PC-3 (cell line): ENCODE results near the gene DAAM2. TPM values are rescaled to one million over a fixed set of nuclear protein-coding genes. Genes with fewer than 3 reads are reported as not detected.

Experiments
- ATAC-seq: fragments of 200-7000 bp; cut with Tn5 transposase; 2 replicates; pipeline ENCODE4 v1.9.1; 2020; ENCODE audit warnings: mild to moderate bottlenecking, moderate library complexity
- BruUV-seq: library from RNA; stranded (reverse); fragments of 400-500 nt; replicated peaks from 2 replicates; lab custom pipeline; 2021; lab: Mats Ljungman, UMichigan
- CTCF ChIA-PET: fragments of 300-600 bp; sonication (Branson Sonifier 250); formaldehyde crosslinking; loops from one replicate; lab custom pipeline; 2022; ENCODE audit warnings: antibody characterized with exemption; lab: Charles Lee
- POLR2A ChIA-PET: fragments of 300-600 bp; sonication (Branson Sonifier 250); formaldehyde crosslinking; loops from one replicate; lab custom pipeline; 2022; ENCODE audit warnings: antibody characterized with exemption; ENCODE audit not compliant: unreplicated experiment; lab: Charles Lee
- DNase-seq: peaks from one replicate; pipeline ENCODE4 v3.0.0-alpha.2; 2015
- H2AFZ ChIP-seq: fragments of 300-600 bp; sonication (generic); 2 replicates; pipeline ENCODE4 v1.6.0; 2016; ENCODE audit warnings: antibody characterized with exemption, low read length
- H3F3A ChIP-seq: fragments of 300-600 bp; sonication (generic); one replicate; pipeline ENCODE4 v1.6.0; 2017; ENCODE audit warnings: antibody characterized with exemption, low read length, control low read depth, mild to moderate bottlenecking; ENCODE audit not compliant: unreplicated experiment
- H3K27ac ChIP-seq: fragments of 300-600 bp; sonication (generic); 2 replicates; pipeline ENCODE4 v1.5.1; 2016; ENCODE audit warnings: mild to moderate bottlenecking, low read length
- H3K27me3 ChIP-seq: fragments of 300-600 bp; sonication (generic); 2 replicates; pipeline ENCODE4 v1.6.1; 2016; ENCODE audit warnings: low read length, mixed read lengths
- H3K36me3 ChIP-seq: fragments of 300-600 bp; sonication (generic); 2 replicates; pipeline ENCODE4 v1.6.1; 2016; ENCODE audit warnings: low read depth, mixed run types, low read length, mixed read lengths
- H3K4me1 ChIP-seq: fragments of 300-600 bp; sonication (generic); 2 replicates; pipeline ENCODE4 v1.5.1; 2016; ENCODE audit warnings: low read length; ENCODE audit not compliant: insufficient read depth
- H3K4me2 ChIP-seq: fragments of 300-600 bp; sonication (generic); 2 replicates; pipeline ENCODE4 v1.6.0; 2016; ENCODE audit warnings: low read length
- H3K4me3 ChIP-seq: fragments of 300-600 bp; sonication (generic); 2 replicates; pipeline ENCODE4 v1.5.1; 2016; ENCODE audit warnings: mild to moderate bottlenecking, low read length, mixed read lengths
- H3K79me2 ChIP-seq: fragments of 300-600 bp; sonication (generic); 2 replicates; pipeline ENCODE4 v1.6.1; 2017; ENCODE audit warnings: low read length, mixed read lengths
- H3K9ac ChIP-seq: fragments of 300-600 bp; sonication (generic); 2 replicates; pipeline ENCODE4 v1.6.0; 2016; ENCODE audit warnings: mild to moderate bottlenecking, low read length
- H3K9me2 ChIP-seq: fragments of 300-600 bp; sonication (generic); replicated peaks from 2 replicates; pipeline ENCODE4 v1.6.1; 2016; ENCODE audit warnings: mixed run types, low read length, mixed read lengths
- H3K9me3 ChIP-seq: fragments of 300-600 bp; sonication (generic); 2 replicates; pipeline ENCODE4 v1.6.1; 2016; ENCODE audit warnings: low read length, mixed read lengths
- H4K20me1 ChIP-seq: fragments of 300-600 bp; sonication (generic); 2 replicates; pipeline ENCODE4 v1.6.1; 2016; ENCODE audit warnings: low read length, mixed read lengths
- EZH2 ChIP-seq: fragments of 300-600 bp; sonication (generic); IDR thresholded peaks from one replicate; pipeline ENCODE4 v1.6.1; 2017; ENCODE audit warnings: antibody characterized with exemption, mild to moderate bottlenecking, low read length; ENCODE audit not compliant: unreplicated experiment
- EZH2phosphoT487 ChIP-seq: fragments of 300-600 bp; sonication (generic); IDR thresholded peaks from 2 replicates; pipeline ENCODE4 v1.6.1; 2018; ENCODE audit warnings: mild to moderate bottlenecking, antibody characterized with exemption, low read length, borderline replicate concordance
- intact Hi-C: fragments of 100-400 bp; cut with micrococcal nuclease; formaldehyde crosslinking; loops from 2 replicates; pipeline ENCODE4 v1.9.0; 2023
- total RNA-seq: library from RNA; depleted of rRNA; stranded (reverse); fragments of >200 nt; gene quantifications from 2 replicates; pipeline ENCODE4 v1.2.3, GENCODE V29; 2014
- TF ChIP-seq, protein P1 (sequence below): fragments of 300-600 bp; sonication (generic); conservative IDR thresholded peaks from 2 replicates; pipeline ENCODE4 v1.5.1; 2017; ENCODE audit warnings: antibody characterized with exemption, low read depth, mild to moderate bottlenecking, low read length

The DAAM2 gene
- total RNA-seq, 1 experiment from 2014 or later: not detected

DNA sequence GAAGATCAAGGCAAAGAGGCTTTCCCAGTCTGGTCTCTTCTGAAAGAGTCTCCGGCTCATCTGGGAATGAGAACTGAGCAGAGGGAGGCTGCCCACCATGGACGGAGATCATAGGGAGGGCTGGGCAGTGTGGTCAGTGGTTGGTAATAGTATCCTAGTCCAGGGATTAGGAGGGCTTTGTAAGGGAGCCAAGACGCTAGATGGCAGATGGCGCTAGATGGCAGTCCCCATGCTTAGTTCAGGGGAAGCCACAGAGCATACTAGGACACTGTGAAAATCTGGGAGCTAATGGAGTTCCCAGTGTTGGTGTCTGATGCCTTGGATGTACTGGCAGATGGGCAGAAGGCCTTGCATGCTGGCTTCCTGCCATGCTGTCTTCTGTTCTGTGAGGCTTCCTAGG lies 21.7 kb upstream of the DAAM2 start:
- no peaks in the 10 kb centered on the region for H3F3A ChIP-seq
- H3K79me2 ChIP-seq: no peaks in the 10 kb centered on the region
- DNase-seq: no peak
- no peak overlapping the region for H3K4me2 ChIP-seq
- H3K9me3 ChIP-seq: no peaks in the 10 kb centered on the region
- no peak overlapping the region for H2AFZ ChIP-seq
- TF ChIP-seq, protein P1, sequence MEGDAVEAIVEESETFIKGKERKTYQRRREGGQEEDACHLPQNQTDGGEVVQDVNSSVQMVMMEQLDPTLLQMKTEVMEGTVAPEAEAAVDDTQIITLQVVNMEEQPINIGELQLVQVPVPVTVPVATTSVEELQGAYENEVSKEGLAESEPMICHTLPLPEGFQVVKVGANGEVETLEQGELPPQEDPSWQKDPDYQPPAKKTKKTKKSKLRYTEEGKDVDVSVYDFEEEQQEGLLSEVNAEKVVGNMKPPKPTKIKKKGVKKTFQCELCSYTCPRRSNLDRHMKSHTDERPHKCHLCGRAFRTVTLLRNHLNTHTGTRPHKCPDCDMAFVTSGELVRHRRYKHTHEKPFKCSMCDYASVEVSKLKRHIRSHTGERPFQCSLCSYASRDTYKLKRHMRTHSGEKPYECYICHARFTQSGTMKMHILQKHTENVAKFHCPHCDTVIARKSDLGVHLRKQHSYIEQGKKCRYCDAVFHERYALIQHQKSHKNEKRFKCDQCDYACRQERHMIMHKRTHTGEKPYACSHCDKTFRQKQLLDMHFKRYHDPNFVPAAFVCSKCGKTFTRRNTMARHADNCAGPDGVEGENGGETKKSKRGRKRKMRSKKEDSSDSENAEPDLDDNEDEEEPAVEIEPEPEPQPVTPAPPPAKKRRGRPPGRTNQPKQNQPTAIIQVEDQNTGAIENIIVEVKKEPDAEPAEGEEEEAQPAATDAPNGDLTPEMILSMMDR: no peak
- TF ChIP-seq EZH2phosphoT487: no peak
- no peak for TF ChIP-seq EZH2
- no peak for ATAC-seq
- no peak overlapping the region for H3K27ac ChIP-seq
- H3K36me3 ChIP-seq: no peaks in the 10 kb centered on the region
- BruUV-seq: no TSS peak
- H3K4me1 ChIP-seq: no peaks in the 10 kb centered on the region
- H3K4me3 ChIP-seq: no peak overlapping the region
- no peaks in the 10 kb centered on the region for H3K9me2 ChIP-seq
- CTCF ChIA-PET: no interaction called here
- no peaks in the 10 kb centered on the region for H3K27me3 ChIP-seq
- POLR2A ChIA-PET: no interaction called here
- intact Hi-C loops: no loop called here
- no peak overlapping the region for H3K9ac ChIP-seq
- no peaks in the 10 kb centered on the region for H4K20me1 ChIP-seq

DNA sequence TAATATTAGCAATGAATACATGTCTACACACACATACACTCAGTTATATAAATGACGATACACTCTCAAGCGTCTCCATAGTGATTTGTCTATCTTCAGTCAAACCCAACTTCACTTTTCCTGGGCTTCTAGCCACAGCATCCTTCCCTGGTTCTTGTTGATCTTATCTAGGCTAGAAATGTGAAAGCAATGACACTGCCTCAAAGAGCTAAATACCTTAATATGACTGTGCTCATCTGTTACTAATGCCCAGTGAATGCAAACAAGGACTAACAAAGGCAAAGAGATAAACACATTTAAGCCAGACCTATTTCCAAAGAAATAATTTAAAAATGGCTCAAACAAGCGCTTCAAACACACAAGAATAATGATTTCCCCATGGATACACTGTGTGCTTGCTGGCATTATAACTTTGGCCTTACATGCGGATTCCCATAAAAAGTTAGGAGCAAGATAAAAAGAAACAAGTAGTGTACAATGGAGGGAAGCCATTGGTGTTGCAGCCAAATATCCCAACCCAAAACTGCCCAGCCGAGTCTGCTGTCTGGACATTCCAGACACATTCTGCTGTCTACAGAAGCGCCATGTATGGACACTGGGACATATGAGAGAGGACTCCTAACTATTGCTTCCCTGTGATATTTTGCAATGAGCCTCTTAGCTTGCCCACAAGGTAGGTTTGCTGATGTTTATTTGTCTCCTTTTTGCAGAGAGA lies 19.5 kb upstream of the DAAM2 start:
- ATAC-seq: no peak
- BruUV-seq: no TSS peak
- Histone ChIP-seq H3K27me3 (peaks cover 12% of the 10 kb centered on the region), H2AFZ (no peak overlapping the region), H3K4me1 (no peaks in the 10 kb centered on the region), H3K79me2 (no peaks in the 10 kb centered on the region), H3K4me3 (no peak overlapping the region), H3F3A (no peaks in the 10 kb centered on the region), H3K4me2 (no peak overlapping the region), H3K9ac (no peak overlapping the region), H4K20me1 (no peaks in the 10 kb centered on the region), H3K36me3 (no peaks in the 10 kb centered on the region), H3K9me3 (no peaks in the 10 kb centered on the region), H3K27ac (no peak overlapping the region), H3K9me2 (no peaks in the 10 kb centered on the region)
- intact Hi-C loops: no loop called here
- DNase-seq: no peak
- CTCF ChIA-PET: no interaction called here
- POLR2A ChIA-PET: no interaction called here
- TF ChIP-seq EZH2phosphoT487 (no peak), EZH2 (no peak)
- TF ChIP-seq, protein P1: no peak

DNA sequence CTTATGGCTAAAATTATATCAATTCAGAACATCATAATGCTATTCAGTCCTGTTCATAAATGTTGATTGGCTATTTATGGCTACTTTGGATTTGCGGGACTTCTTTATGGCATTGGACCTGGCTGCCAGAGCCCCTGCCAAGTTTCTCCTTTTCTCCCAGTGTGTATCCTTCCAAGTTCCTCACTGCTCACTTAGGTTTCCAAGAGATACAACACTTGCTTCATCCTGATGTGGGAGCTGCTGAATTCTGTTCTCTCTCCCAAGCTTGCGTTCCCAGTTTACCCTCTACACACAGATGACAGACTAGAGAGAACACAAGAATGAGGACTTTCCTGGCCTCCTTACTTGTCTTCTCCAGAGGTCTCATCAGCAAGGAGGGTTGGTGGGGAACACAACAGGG lies 18.4 kb upstream of the DAAM2 start:
- H3K4me1 ChIP-seq: no peaks in the 10 kb centered on the region
- ChIA-PET CTCF (no interaction called here), POLR2A (no interaction called here)
- H3K79me2 ChIP-seq: no peaks in the 10 kb centered on the region
- TF ChIP-seq, protein P1: no peak
- no peak for TF ChIP-seq EZH2phosphoT487
- no peak for TF ChIP-seq EZH2
- H3K9me2 ChIP-seq: no peaks in the 10 kb centered on the region
- ATAC-seq: no peak
- H3K27me3 ChIP-seq: peaks cover 13% of the 10 kb centered on the region
- H2AFZ ChIP-seq: no peak overlapping the region
- intact Hi-C loops: no loop called here
- no peak overlapping the region for H3K4me3 ChIP-seq
- no peak overlapping the region for H3K27ac ChIP-seq
- H3F3A ChIP-seq: no peaks in the 10 kb centered on the region
- DNase-seq: no peak
- H3K9me3 ChIP-seq: no peaks in the 10 kb centered on the region
- BruUV-seq: no TSS peak
- H3K4me2 ChIP-seq: no peak overlapping the region
- no peaks in the 10 kb centered on the region for H3K36me3 ChIP-seq
- no peaks in the 10 kb centered on the region for H4K20me1 ChIP-seq
- H3K9ac ChIP-seq: no peak overlapping the region
